GM21423 (cell line): ENCODE measurements around the gene PKM.
"Not testable (repeated sequence)": the region's sequence is repeated elsewhere in the genome, so short reads cannot be mapped to it uniquely, and the experiment has no call there.

Source experiments
- ATAC-seq: cut with Tn5 transposase; IDR thresholded peaks from one replicate; pipeline ENCODE4 v1.9.1; 2021; ENCODE audit warnings: mild to moderate bottlenecking, moderate library complexity; ENCODE audit not compliant: unreplicated experiment

PKM gene

DNA sequence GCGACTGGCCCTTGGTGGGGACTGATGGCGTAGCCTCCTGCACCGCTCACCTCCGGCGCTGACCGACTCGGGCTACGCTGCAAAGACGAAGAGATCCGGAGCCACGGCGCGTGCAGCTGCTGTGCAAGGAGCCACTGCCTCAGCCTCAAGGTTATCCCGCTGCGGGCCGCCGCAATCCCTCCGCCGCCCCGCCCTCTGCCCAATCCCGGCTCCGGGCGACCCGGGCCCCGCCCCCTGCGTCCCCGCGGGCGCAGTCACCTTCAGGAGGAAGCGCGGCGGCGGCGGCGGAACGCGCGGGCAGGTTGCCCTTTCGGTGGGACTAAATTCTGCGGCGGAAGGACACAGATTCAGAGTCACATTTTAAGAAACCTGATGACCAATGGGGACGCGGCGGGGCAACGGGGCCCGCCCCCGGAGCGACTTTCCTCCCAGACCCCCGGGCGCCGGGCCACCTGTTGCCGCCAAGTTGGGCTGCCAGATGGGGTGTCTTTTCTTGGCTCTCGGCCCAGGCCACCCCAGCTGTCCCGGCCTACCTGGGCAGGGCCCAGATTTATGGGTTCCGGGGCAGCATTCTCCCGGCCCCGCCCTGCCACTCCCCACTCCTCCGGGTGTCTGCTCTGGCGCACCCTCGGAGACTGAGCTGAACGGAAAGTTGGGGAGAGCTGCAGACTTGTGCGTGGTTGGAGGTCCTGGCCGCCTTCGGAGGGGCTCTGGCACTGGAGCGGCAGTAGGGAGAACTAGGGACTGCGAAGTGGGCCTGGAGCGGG lies at the start of gene PKM:
TSS of gene PKM (minus strand) at position 125 of the 767 bp plus-strand sequence. CDS start 12,093 bp downstream, outside the sequence.
- ATAC-seq, result peak; percentile 38

DNA sequence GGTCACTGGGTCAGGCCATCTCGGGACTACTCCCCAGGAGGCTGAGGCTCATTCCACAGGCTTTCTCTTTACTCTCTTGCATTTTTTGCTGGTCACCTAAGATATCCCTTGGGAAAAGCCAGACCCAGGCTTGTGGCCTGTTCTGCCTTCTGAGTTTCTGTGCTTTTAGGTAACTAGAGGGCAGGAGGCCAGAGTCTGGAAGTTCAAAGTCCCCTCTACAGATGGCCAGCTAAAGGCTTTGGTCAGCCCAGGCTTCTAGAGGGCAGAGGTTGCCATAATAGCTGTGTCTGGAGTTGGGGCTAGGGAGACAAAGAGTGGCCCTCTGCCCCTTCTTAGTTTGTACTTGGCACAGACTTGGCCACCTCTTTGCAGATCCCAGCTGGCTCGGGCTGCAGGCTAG lies 49.8 kb upstream of the PKM start:
- ATAC-seq, result no peak

DNA sequence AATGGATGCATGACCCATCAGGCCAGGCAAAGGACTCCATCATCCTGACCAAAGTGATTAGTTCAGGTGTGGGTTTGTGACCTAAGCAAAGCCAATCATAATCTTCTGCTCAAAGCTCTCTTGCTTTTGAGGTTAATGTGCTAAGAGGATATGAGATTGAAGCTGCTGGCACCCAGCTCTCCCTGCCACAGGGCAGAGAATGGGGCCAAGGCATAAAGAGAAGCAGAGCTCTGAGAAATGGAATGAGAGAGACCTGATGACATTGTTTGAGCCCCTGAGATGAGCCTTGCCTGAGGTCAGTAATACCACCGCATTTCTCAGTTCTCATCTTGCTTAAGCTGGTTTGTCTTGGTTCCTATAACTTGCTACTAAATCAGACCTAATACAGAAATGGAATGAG lies 47.7 kb upstream of the PKM start:
- no peak for ATAC-seq

DNA sequence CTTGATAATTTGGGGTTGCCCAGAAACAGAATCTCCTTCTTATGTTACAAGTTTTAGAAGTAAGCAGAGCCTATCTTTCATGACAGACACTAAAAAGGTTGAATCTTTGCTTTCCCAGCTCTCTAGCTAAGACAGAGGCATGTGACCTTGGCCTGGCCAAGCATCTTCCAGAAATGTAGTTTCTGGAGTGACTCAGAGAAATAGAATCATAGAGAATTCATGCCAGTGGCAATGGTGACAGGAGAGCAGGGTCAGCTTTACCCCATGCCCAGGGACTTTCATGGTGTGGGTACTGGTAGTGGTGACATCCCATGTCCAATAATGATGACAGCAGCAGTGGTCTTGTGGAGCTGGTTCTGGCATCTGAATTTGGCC lies 45.3 kb upstream of the PKM start:
- ATAC-seq, result no peak

DNA sequence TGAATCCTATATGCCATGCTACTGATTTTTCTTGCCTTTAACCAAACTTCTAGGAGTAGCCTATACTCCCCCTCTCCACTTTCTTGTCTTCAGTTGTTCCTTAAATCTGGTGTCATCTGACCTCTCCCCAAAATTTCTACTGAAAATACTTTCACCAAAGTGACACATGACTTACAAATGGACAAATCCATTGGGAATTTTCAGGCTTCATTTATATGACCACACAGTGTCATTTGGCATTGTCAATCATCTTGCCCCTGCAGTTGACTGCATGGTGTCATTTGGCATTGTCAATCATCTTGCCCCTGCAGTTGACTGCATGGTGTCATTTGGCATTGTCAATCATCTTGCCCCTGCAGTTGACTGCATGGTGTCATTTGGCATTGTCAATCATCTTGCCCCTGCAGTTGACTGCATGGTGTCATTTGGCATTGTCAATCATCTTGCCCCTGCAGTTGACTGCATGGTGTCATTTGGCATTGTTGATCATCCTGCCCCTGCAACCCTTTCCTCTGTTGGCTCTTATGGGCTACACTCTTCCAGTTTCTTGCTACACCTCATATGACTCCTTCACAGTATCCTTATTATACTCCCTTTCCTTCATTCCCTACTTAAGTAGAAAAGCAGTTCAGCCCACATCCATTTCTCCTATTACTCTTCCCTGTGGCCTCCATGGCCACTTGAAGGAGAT lies 44.8 kb upstream of the PKM start:
- ATAC-seq, result not testable (repeated sequence)

DNA sequence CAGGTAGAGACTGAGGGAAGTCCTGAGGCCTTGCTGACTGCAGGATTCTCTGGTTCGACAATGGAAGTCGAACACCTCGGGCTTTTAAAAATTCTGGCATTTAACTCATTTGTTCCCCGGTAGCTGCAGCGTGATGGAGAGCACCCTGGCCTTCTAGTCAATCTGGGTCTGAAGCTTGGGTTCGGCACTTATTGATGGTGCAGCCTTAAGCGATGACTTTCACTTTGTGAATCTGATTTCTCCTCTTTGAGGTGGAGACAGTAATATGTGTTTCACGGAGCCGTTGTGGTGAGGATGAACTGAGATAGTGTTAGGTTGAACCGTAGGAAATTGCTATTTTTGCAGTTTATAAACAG lies 42.0 kb upstream of the PKM start:
- no peak for ATAC-seq

DNA sequence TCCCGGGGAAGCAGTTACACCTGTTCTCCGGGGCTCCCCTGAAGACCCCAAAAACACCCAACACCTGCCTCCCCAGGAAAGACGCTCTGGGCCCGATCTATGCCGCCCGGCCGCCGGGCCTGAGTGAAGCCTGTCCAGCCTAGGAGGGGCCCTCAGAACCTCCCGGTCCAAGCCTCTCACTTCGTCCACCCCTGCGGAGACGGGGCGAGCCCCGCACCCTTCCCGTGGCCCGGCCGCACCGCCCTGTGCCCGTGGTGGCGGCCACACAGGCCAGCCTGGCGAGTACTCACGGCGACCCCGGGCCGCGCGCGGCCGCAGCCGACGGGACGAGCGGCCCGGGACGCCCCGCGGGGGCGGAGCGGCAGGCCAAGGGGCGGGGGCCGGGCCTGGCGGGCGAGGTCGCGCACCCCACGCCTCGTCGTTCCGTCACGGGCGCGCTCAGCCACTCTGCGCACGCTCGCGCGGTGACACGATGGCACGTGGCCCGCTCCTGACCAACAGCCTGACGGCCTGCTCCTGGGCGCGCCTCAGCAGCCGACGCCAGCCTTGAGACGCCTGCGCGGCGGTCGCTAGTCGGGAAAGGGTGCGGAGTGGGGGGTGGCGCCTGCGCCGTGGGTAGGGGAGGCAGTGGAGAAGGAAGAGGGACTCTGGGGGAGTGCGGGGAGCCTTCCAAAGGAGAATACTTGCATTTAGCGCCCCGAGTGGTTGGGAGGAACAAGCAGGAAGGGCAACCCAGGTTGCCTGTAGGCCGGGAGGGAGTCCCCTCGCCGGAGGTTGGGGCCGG lies 41.4 kb upstream of the PKM start, which contains the start of gene PARP6:
TSS of gene PARP6 (minus strand) at position 342 of the 784 bp plus-strand sequence. CDS start 5,077 bp downstream, outside the sequence.
- peak; percentile 95 for ATAC-seq

DNA sequence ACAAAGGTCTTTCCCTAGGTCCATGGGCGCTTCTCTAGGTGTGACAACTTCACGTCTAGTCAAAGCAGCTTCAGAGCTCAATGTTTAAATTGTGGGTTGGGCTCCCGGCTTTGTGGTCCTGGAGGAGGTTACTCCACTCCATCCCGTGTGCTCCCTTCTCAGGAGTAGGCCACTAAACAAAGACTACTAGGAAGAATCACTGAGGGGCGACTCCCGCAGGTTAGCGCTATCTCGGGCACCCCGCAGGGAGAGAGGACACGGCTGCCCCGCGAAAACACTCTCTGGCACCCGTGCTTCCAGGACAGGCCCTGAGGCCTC lies 40.9 kb upstream of the PKM start:
- ATAC-seq, result peak; percentile 12

DNA sequence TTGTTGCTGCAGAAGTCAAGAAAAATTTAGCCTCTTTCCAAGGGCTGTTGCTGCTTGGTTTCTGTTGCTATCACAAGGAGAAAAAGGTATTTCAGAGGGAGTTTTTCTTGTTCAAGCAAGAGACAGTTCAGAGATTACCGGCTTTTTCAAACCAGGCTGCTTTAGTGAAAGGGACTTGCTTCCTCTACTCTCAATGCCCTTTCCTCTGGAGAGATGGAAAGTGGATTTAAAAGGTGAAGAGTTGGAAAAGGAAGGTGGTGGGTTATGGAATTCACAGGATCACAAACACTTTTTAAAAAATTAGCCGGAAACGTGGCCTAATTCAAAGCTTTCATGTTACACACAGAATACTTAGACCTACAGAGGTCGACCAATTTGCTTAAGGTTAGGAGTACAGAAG lies 40.2 kb upstream of the PKM start:
- ATAC-seq, result no peak

DNA sequence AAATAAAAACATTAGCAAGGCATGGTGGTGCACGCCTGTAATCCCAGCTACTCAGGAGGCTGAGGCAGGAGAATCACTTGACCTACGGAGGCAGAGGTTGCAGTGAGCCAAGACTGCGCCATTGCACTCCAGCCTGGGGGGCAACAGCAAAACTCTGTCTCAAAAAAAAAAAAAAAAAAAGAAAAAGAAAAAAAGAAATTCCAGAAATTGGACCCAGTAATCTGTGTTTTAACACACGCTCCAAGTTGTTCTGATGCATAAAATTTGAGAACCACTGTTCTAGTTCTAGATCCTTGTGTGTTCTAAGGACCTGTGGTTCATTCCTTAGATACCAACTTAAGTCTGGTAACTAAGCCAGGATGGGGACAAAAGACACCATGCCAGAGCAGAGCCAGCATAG lies 38.7 kb upstream of the PKM start:
- ATAC-seq, result no peak

DNA sequence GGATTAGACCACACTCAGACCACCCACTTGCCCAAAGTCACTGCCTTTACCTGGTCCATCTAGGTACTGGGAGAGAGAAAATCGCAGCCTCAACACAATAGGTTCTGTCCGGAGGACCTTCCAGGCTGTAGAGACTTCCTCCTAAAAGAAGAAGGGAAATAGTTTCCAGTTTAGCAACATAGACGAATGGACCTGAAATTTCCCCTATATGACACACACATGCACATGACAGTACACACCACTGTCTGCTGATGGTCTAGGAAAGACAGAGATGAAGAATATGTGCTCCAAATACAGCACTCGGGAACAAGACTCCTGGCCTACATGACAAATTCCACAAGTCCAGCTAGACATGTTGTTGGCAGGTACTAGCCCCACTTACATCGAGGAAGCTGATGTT lies 34.0 kb upstream of the PKM start:
- ATAC-seq, result no peak

DNA sequence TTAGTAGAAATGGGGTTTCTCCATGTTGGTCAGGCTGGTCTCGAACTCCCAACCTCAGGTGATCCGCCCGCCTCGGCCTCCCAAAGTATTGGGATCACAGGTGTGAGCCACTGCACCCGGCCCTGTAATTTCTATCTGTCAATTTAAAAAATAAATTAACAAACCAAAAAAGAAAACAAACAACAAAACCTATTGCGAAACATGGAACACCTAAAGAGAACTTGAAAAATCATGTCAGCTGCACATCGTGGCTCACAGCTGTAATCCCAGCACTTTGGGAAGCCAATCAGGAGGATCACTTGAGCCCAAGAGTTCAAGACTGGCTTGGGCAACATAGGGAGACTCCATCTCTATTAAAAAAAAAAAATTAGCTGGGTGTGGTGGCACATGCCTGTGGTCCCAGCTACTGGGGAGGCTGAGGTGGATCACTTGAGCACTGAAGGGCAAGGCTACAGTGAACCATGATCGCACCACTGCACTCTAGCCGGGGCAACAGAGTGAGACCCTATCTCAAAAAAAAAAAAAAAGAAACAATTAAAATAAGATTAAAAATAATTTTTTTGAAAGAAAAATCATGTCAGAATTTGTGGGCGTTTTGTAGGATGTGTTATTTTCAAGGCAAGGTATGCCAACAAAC lies 21.8 kb upstream of the PKM start:
- no peak for ATAC-seq

DNA sequence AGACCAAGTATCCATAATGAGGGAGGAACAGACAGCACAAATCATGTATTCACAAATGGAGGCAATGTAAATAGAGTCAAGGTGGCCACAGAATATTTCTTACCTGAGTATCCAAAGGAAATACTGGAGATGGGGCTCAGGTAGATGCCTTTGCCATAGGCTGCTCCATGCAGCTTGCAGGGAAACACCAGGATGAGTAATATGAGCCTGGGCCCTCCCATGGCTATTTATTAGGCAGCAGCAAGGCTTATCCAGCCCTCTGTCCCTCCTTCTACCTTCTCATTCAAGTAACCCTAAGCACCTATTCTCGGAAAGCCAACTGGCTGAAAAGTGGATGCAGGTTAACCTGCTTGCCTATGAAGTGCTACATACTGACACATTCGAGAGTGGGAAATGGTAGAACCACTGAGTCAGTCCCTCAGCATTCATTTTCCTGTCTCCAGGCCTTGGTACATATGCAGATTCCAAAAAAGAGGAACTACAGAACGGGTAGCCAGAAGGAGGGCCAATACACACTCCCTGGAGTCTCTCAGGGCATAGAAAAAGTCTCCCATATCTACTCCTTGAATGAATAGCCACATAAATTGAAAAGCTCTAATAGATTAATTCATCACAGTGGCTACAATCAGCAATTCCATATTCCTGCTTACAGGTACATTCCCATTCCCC lies 18.3 kb upstream of the PKM start:
- ATAC-seq, result no peak

DNA sequence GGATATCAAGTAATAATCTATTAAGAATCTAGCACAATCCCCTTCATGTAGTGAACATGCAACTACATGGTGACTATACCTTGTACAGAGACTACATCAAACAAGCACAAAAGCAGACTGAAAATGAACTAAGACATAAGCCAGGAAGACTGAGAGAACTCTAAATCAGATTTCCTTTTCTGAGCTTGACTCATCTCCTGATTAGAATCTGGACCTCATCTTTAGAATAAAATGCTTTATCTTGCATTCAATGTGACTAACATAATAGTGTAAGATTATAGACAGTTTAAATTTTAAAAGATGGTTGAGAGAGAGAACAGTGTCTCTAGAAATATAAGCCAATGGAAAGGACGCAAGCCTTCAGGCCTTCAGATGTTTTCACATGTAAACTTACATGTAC lies 17.5 kb upstream of the PKM start:
- no peak for ATAC-seq

DNA sequence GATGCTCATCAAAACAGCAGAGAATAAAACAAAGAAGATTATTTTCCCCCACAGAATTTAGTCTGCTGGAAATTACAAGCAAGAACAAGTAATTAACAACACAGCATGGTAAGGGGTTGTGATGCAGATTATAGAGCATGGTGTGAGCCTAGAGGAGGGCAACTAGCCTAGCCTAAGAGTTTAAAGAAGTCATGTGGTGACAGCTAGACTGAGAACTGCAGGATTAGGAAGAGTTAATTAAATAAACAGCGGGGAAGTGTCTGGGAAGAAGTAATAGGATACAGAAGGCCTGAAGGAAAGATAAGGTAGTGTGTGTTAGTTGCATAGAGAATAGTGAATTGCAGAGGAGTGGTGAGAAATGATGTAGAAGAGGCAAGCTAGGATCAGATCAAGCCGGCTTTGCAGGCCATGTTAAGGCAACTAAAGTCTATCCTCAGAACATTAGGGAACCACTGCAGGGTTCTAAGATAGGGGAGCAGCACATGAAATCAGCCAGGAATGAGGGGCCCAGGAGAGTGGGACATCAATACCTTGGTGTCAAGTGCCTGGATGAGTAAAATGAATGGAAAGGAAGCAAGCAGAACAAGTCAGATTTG lies 11.9 kb upstream of the PKM start:
- no peak for ATAC-seq

DNA sequence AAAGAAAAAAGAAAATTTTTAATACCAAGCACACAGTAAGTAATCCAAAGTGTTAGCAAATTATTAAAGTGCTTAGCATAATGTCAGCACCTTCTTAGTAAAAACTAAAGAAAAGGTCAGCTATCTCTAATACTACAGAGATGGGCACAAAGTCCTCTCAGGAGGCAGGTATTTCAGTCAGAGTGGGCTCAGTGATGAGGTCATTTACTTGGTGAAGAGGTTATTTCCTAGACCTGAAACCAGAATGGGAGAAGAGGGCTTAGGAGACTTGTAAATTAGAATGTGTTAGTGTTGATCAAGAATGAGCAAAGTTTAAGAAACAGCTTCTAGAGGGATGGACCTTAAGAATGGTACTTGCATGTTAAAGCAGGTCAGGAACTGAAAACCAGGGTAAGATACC lies 8.7 kb upstream of the PKM start:
- no peak for ATAC-seq

DNA sequence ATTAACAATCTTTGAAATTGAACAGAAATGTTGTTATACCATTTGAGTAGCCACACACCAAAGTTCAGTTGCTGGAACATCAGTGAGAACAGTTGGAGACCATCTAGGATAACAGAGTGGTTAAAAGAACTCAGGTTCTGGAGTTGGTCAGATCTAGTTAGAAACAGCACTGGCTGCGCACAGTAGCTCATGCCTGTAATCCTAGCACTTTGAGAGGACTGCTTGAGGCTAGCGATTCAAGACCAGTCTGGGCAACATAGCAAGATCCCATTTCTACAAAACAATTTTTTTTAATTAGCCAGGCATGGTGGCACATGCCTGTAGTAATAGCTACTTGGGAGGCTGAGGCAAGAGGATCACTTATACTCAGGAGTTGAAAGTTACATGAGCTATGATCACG lies 7.6 kb upstream of the PKM start:
- ATAC-seq, result no peak

DNA sequence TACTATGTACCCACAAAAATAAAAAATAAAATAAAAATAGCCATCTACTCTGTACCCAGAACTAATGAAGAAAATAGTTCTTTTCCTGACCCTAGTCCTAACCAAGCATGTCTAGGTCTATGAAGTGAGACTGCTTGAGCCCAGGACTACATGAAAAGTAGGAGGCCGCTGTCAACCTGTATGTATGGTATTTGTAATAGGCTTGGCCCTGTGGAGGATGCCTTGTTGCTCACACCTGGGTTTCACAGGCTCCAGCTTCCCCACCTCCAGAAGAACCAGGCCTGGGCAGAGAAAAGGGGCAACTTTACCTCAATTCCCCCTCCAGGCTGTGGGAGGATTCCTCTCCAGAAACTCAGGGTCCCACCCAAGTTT lies 6.8 kb upstream of the PKM start:
- no peak for ATAC-seq

DNA sequence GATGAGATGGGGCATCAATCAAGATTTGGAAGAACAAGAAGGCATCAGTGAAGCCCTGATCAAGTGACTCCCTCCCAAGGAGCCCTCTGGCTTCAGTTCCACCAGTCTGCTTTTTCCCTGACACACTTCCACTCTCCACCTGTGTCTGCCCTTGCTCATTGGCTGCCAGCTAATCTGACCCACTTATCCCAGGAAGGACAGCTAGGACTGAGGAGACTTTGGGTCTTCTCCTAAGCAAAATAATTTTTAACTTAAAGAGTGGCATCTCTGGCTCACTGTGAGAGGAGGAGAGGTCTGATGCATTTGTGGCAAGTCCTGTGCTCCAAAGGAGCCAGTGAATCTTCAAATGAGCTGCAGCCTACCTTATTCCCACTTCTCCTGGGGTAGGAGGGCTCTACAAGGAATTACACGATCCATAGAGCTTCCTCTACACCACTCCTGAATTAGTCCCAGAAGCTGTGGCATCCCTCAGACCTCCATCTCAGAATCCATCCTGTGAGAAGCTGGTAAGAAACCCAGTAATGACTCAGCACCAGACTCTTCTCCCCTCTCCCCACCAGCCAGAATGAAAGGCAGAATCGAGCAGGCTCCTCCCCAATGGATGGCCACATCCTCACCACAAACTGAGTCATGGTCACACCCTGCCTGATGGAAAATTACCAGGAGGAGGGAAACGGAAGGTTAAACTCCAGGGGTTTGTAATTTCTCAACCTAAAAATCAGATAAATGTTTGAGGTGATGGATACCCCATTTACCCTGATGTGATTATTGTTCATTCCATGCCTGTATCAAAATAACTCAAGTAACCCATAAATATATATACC lies 6.3 kb upstream of the PKM start:
- ATAC-seq, result peak; percentile 80
